Pancreas (tissue), 10 donors: ENCODE data around the gene USP10. TPM values are rescaled to one million over a fixed set of nuclear protein-coding genes. Genes with fewer than 3 reads are reported as not detected.

Experiments
- ATAC-seq, 4 donors: fragments of 200-7000 bp; cut with Tn5 transposase; one replicate each; pipeline versions ENCODE4 v1.8.0 to v1.9.1; 2020; ENCODE audit warnings: mild to moderate bottlenecking in 4 of 4, moderate library complexity in 4 of 4
- DNase-seq, 6 donors: peaks; one replicate each; pipeline ENCODE4 v3.0.0-alpha.2; 2020
- FAIRE-seq: peaks from 2 replicates; lab custom pipeline; 2012; peaks lifted over from hg19 to GRCh38; lab: Jason Lieb, UNC
- H3K27ac ChIP-seq, 4 donors: fragments of 200-600 bp; sonication (generic); 1 replicate in 3 of 4; 2 replicates in 1 of 4; pipeline versions ENCODE4 v1.5.0 to v1.8.0; 2020
- H3K27me3 ChIP-seq, 4 donors: fragments of 200-600 bp; one replicate each; pipeline ENCODE4 v1.8.0; 2021
- H3K36me3 ChIP-seq, 3 donors: fragments of 200-600 bp; sonication (generic) in 1 of 3; one replicate each; pipeline versions ENCODE4 v1.5.0 to v1.8.0; 2020 to 2021
- H3K4me1 ChIP-seq, 3 donors: fragments of 200-600 bp; one replicate each; pipeline ENCODE4 v1.8.0; 2021
- H3K4me3 ChIP-seq, 4 donors: fragments of 200-600 bp; sonication (generic) in 2 of 4; one replicate each; pipeline versions ENCODE4 v1.5.0 to v1.8.0; 2020 to 2021
- H3K9me3 ChIP-seq, 4 donors: fragments of 200-600 bp; one replicate each; pipeline ENCODE4 v1.8.0; 2021
- WGBS, 2 donors: extraction: QIAGEN DNeasy Blood & Tissue Kit; methylation state at CpG; one replicate each; pipeline ENCODE4 v1.1.7; 2013; 5-methylcytosine and 5-hydroxymethylcytosine counted together
- intact Hi-C, 3 donors: fragments of 100-400 bp; cut with DNase I; formaldehyde crosslinking; loops; one replicate each; pipeline versions ENCODE4 v1.11.1 to v1.14.2; 2022
- polyA plus RNA-seq, 2 donors: library from polyadenylated mRNA; stranded (reverse); fragments of 200-250 nt; gene quantifications; one replicate each; pipeline ENCODE4 v1.2.3, GENCODE V29; 2013
- total RNA-seq, 6 donors: library from RNA; stranded (reverse); fragmentation: NEBNext Ultra II Directional in 4 of 6; extraction: Animal tissue kit (Norgen Biotek cat#: 25700) in 4 of 6; gene quantifications; one replicate each; pipeline versions ENCODE4 v1.2.1 to v1.2.4, GENCODE V29; 2021 to 2023
- TF ChIP-seq, protein P1 (sequence below), 4 donors: fragments of 200-600 bp; sonication (generic) in 3 of 4; IDR thresholded peaks; one replicate each; pipeline versions ENCODE4 v1.5.0 to v1.8.0; 2021; ENCODE audit warnings: antibody characterized with exemption in 4 of 4
- donor health status: healthy with polysubstance abuse.
- donor health status: DM: no; HTN: no; CAD: no; lungs with moderate emphysema.
- donor health status: DM: no; HTN: no; CAD: no.
- donor health status: control.
- donor health status: control.
- donor health status: Bipolar disorder and iron deficiency.
- donor health status: DM: yes; HTN: yes; CAD: no.
- donor health status: DM: no; HTN: no; CAD: no.
- donor health status: DM: no; HTN: no; CAD: no.
- donor health status: DM: yes; HTN: yes; CAD: no.

The USP10 gene
- total and polyA plus RNA-seq, 8 donors, result 11.4 to 40.6 (median 26.9) TPM

DNA sequence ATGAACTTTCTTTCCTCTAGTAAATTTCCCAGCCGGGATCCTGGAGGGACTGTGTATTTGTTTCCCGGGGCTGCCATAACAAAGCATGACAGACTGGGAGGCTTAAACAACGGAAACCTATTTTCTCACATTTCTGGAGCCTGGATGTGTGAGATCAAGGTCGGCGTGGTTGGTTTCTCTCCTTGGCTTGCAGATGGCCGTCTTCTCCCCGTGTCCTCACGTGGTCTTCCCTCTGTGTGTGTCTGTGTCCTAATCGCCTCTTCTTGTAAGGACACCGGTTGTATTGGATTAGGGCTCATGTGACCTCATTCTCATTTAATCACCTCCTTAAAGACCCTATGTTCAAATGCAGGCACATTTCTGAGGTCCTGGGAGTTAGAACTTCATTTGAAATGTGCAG, 22.0 kb upstream of the USP10 start:
- H3K36me3 ChIP-seq, result no peaks in the 10 kb centered on the region
- intact Hi-C loops, result loop anchor here in 2 of 3 donors (10.0 kb wide), 2 partner anchors 47 to 57 kb away; no protein-coding TSS in a partner anchor
- no peak overlapping the region for H3K27ac ChIP-seq
- 55 to 73% methylated on average over 10 of the region's 10 CpGs for WGBS, 2 donors
- H3K27me3 ChIP-seq, result no peaks in the 10 kb centered on the region
- H3K9me3 ChIP-seq, result no peaks in the 10 kb centered on the region
- H3K4me1 ChIP-seq, result no peaks in the 10 kb centered on the region
- DNase-seq (no peak), FAIRE-seq (no peak), ATAC-seq (no peak)
- TF ChIP-seq, protein P1, sequence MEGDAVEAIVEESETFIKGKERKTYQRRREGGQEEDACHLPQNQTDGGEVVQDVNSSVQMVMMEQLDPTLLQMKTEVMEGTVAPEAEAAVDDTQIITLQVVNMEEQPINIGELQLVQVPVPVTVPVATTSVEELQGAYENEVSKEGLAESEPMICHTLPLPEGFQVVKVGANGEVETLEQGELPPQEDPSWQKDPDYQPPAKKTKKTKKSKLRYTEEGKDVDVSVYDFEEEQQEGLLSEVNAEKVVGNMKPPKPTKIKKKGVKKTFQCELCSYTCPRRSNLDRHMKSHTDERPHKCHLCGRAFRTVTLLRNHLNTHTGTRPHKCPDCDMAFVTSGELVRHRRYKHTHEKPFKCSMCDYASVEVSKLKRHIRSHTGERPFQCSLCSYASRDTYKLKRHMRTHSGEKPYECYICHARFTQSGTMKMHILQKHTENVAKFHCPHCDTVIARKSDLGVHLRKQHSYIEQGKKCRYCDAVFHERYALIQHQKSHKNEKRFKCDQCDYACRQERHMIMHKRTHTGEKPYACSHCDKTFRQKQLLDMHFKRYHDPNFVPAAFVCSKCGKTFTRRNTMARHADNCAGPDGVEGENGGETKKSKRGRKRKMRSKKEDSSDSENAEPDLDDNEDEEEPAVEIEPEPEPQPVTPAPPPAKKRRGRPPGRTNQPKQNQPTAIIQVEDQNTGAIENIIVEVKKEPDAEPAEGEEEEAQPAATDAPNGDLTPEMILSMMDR (IDR thresholded peaks at IDR 0.05), result no peak
- H3K4me3 ChIP-seq, result no peak overlapping the region

DNA sequence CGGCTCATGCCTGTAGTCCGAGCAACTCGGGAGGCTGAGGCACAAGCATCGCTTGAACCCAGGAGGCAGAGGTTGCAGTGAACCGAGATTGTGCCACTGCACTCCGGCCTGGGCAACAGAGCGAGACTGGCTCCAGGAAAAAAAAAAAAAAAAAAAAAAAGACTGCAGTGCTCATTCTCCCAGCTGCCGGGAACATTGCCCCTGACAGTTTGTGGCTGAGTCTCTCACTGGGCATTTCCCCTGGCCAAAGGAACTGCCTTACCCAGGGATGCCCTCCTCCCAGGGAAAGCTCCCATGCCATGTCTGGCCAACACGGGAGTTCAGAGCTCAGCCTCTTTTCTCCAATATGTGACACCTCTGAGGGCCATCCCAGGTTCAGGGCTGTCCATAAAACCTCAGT, 21.3 kb upstream of the USP10 start:
- Histone ChIP-seq H3K27ac (no peak overlapping the region), H3K27me3 (no peaks in the 10 kb centered on the region), H3K4me1 (no peaks in the 10 kb centered on the region), H3K4me3 (no peak overlapping the region), H3K36me3 (no peaks in the 10 kb centered on the region), H3K9me3 (no peaks in the 10 kb centered on the region)
- 83% methylated on average over 9 of the region's 9 CpGs for WGBS, 2 donors
- FAIRE-seq (no peak), ATAC-seq (no peak), DNase-seq (no peak)
- intact Hi-C loops, result loop anchor here in 2 of 3 donors (10.0 kb wide), 2 partner anchors 46 to 56 kb away; no protein-coding TSS in a partner anchor
- TF ChIP-seq, protein P1 (IDR thresholded peaks at IDR 0.05), result no peak

DNA sequence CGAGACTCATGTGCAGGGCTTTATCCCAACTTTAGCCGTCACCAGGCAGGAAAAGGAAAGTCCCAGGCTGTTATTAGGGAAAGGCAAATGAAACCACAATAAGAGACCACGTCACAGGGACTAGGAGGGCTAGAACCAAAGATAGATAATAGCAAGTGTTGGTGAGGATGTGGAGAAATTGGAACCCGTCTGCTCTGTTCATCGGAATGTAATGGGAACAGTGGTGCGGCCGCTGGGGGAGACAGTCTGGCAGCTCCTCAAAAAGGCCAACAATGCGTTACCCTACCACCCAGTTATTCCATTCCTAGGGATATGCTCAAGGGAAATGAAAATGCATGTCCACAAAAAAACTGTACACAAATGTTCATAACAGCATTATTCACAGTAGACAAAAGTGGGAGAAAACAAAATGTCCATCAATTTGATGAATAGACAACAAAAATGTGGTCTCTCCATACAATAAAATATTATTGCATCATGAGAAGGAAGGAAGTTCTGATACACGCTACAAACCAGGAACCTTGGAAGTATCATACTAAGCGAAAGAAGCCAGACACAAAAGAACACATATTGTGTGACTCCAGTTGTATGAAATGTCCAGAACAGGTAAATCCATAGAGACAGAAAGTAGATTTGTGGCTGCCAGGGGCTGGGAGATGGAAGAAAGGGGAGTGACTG, 19.5 kb upstream of the USP10 start:
- no peaks in the 10 kb centered on the region for H3K27me3 ChIP-seq
- 82 to 92% methylated on average over 10 of the region's 10 CpGs for WGBS, 2 donors
- no peak overlapping the region for H3K4me3 ChIP-seq
- ATAC-seq (no peak), FAIRE-seq (no peak), DNase-seq (no peak)
- H3K9me3 ChIP-seq, result no peaks in the 10 kb centered on the region
- no peaks in the 10 kb centered on the region for H3K36me3 ChIP-seq
- no peaks in the 10 kb centered on the region for H3K4me1 ChIP-seq
- intact Hi-C loops, result no loop called here
- TF ChIP-seq, protein P1 (IDR thresholded peaks at IDR 0.05), result no peak
- H3K27ac ChIP-seq, result no peak overlapping the region

DNA sequence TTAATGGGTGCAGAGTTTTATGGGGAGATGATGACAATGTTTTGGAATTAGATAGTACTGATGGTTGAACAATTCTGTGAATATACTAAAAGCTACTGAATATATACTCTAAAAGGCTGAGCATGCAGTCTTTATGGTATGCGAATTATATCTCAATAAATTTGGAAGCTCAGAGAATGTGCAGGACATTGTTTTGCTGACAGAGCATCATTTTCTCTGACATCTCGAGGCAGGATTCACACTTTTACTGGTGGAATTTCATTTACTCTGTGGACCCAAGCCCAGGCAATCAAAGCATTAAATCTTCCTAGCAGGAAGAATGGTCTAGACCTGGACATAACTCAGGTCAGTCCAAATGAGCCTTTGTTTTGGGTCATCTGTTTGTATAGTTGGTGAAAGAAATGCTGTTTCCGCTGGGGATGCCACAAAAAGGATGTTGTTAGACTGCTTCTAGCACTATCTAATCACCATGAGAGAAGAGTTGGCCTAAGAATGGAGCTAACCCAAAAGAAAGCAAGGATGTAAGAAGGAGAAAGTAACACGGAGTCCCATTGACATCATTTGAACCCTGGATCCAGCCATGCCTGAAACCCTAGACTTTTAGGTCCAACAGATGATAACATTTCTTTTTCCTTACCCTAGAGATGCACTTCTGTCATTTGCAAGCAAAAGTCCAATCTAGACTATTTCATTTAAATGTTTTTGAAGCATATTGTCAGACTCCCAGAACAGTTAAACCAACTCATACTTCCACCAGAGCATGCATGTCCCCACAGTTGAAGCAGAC, 18.8 kb upstream of the USP10 start:
- intact Hi-C loops, result no loop called here
- Histone ChIP-seq H3K4me1 (no peaks in the 10 kb centered on the region), H3K4me3 (no peak overlapping the region), H3K27me3 (no peaks in the 10 kb centered on the region), H3K9me3 (no peaks in the 10 kb centered on the region), H3K27ac (no peak overlapping the region), H3K36me3 (no peaks in the 10 kb centered on the region)
- WGBS, 2 donors, result 83 to 97% methylated on average over 4 of the region's 4 CpGs
- FAIRE-seq (no peak), ATAC-seq (no peak), DNase-seq (no peak)
- TF ChIP-seq, protein P1 (IDR thresholded peaks at IDR 0.05), result no peak
